Measurements from ENCODE around the gene PRUNE2. TPM values are rescaled to one million over a fixed set of nuclear protein-coding genes. Genes with fewer than 3 reads are reported as not detected.

Gene PRUNE2
- total and polyA plus RNA-seq, 2 experiments from 2014 or later: 0.46 to 4.1 TPM

DNA sequence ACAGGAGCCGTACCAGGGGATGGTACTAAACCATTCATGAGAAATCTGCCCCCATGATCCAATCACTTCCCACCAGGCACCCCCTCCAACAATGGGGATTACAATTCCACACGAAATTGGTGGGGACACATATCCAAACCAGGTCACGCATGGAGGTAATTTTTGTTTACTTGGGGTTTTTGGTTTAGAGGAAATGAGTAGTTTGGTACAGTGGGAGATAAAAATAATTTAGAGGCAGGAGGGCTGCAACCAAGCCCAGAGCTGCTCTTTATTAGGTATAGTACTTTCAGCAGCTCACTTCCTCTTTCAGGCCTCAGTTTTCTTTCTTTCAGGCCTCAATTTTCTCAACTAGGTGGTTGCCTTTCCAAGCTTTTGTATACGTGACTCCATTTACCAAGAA lies 23.2 kb downstream of the PRUNE2 start:
- no peak overlapping the region for H2AFZ ChIP-seq
- H3K79me2 ChIP-seq: no peaks in the 10 kb centered on the region
- H3K27ac ChIP-seq: no peak overlapping the region
- H3K27me3 ChIP-seq: no peaks in the 10 kb centered on the region
- H3K4me3 ChIP-seq: no peak overlapping the region
- H3K36me3 ChIP-seq (replicated peaks; ENCODE audit: insufficient read depth, low read depth): no peaks in the 10 kb centered on the region
- no peaks in the 10 kb centered on the region for H3K9me3 ChIP-seq (ENCODE audit: low read depth)
- WGBS (ENCODE audit: low lambda C conversion rate, missing lambda C conversion rate): 93% methylated on average over 4 of the region's 4 CpGs
- TF ChIP-seq, protein P1, sequence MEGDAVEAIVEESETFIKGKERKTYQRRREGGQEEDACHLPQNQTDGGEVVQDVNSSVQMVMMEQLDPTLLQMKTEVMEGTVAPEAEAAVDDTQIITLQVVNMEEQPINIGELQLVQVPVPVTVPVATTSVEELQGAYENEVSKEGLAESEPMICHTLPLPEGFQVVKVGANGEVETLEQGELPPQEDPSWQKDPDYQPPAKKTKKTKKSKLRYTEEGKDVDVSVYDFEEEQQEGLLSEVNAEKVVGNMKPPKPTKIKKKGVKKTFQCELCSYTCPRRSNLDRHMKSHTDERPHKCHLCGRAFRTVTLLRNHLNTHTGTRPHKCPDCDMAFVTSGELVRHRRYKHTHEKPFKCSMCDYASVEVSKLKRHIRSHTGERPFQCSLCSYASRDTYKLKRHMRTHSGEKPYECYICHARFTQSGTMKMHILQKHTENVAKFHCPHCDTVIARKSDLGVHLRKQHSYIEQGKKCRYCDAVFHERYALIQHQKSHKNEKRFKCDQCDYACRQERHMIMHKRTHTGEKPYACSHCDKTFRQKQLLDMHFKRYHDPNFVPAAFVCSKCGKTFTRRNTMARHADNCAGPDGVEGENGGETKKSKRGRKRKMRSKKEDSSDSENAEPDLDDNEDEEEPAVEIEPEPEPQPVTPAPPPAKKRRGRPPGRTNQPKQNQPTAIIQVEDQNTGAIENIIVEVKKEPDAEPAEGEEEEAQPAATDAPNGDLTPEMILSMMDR (IDR thresholded peaks at IDR 0.05; ENCODE audit: poor library complexity): no peak
- TF ChIP-seq EZH2 (IDR thresholded peaks at IDR 0.05; ENCODE audit: borderline replicate concordance) (no peak), EZH2phosphoT487 (IDR thresholded peaks at IDR 0.05; ENCODE audit: low read depth, severe bottlenecking, unreplicated experiment) (no peak)
- no peaks in the 10 kb centered on the region for H4K20me1 ChIP-seq (ENCODE audit: insufficient read depth, poor library complexity, severe bottlenecking)
- H3K9me2 ChIP-seq (replicated peaks; ENCODE audit: insufficient read depth): no peaks in the 10 kb centered on the region
- DNase-seq (ENCODE audit: low spot score): no peak
- H3K4me1 ChIP-seq (ENCODE audit: insufficient read depth): peaks cover under 1% of the 10 kb centered on the region
- H3K4me2 ChIP-seq: no peak overlapping the region

DNA sequence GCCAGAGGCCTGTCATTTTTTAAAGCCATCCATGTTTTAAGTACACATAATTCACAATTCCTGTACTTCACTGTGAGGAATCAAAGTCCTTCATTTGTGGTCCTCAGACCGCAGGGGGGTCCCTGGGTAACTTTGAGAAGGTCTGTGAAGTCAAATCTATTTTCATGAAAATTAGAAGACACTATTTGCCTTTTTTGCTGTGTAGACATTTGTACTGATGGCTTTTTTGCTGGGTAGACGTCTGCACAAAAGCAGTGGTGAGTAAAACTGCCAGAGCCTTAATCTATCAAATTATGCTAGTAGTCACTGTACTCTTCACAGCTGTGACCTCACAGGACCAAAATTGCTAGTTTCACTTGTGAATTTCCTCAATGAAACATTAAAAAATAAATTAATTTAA lies 25.7 kb downstream of the PRUNE2 start:
- no peaks in the 10 kb centered on the region for H4K20me1 ChIP-seq (ENCODE audit: insufficient read depth, poor library complexity, severe bottlenecking)
- H3K79me2 ChIP-seq: no peaks in the 10 kb centered on the region
- H3K9me3 ChIP-seq (ENCODE audit: low read depth): no peaks in the 10 kb centered on the region
- 84% methylated on average over 2 of the region's 2 CpGs for WGBS (ENCODE audit: low lambda C conversion rate, missing lambda C conversion rate)
- no peak for TF ChIP-seq EZH2 (IDR thresholded peaks at IDR 0.05; ENCODE audit: borderline replicate concordance)
- TF ChIP-seq, protein P1 (IDR thresholded peaks at IDR 0.05; ENCODE audit: poor library complexity): no peak
- no peak for DNase-seq (ENCODE audit: low spot score)
- no peak overlapping the region for H2AFZ ChIP-seq
- H3K9me2 ChIP-seq (replicated peaks; ENCODE audit: insufficient read depth): no peaks in the 10 kb centered on the region
- H3K4me1 ChIP-seq (ENCODE audit: insufficient read depth): no peaks in the 10 kb centered on the region
- no peak overlapping the region for H3K4me2 ChIP-seq
- no peaks in the 10 kb centered on the region for H3K27me3 ChIP-seq
- H3K4me3 ChIP-seq: no peak overlapping the region
- no peak overlapping the region for H3K27ac ChIP-seq
- no peaks in the 10 kb centered on the region for H3K36me3 ChIP-seq (replicated peaks; ENCODE audit: insufficient read depth, low read depth)

DNA sequence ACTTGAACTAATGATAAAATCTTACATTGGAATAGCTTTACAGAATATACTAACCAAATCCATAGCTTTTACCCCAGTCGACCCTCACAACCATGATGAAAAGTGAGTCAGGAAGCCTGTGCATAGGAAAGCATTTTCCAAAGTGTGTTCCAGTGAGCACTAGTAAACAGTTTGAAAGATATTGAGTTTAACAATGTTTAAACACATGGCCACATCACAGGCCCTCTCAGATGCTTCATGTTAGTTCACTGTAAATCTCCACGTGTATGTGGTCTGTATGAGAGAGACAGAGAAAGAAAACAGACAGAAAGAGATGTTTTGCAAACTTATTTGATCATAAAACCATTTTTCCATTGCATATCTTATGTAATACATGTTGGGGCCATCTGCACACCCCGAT lies 27.0 kb downstream of the PRUNE2 start:
- 60% methylated on average over 3 of the region's 3 CpGs for WGBS (ENCODE audit: low lambda C conversion rate, missing lambda C conversion rate)
- no peak for DNase-seq (ENCODE audit: low spot score)
- TF ChIP-seq EZH2 (IDR thresholded peaks at IDR 0.05; ENCODE audit: borderline replicate concordance) (no peak), EZH2phosphoT487 (IDR thresholded peaks at IDR 0.05; ENCODE audit: low read depth, severe bottlenecking, unreplicated experiment) (no peak)
- TF ChIP-seq, protein P1 (IDR thresholded peaks at IDR 0.05; ENCODE audit: poor library complexity): no peak
- no peaks in the 10 kb centered on the region for H3K9me2 ChIP-seq (replicated peaks; ENCODE audit: insufficient read depth)
- no peak overlapping the region for H2AFZ ChIP-seq
- no peaks in the 10 kb centered on the region for H3K36me3 ChIP-seq (replicated peaks; ENCODE audit: insufficient read depth, low read depth)
- H3K79me2 ChIP-seq: no peaks in the 10 kb centered on the region
- H3K27me3 ChIP-seq: peaks cover under 1% of the 10 kb centered on the region
- H3K4me2 ChIP-seq: no peak overlapping the region
- no peak overlapping the region for H3K4me3 ChIP-seq
- no peak overlapping the region for H3K27ac ChIP-seq
- no peaks in the 10 kb centered on the region for H3K4me1 ChIP-seq (ENCODE audit: insufficient read depth)
- H3K9me3 ChIP-seq (ENCODE audit: low read depth): no peaks in the 10 kb centered on the region
- H4K20me1 ChIP-seq (ENCODE audit: insufficient read depth, poor library complexity, severe bottlenecking): no peaks in the 10 kb centered on the region

DNA sequence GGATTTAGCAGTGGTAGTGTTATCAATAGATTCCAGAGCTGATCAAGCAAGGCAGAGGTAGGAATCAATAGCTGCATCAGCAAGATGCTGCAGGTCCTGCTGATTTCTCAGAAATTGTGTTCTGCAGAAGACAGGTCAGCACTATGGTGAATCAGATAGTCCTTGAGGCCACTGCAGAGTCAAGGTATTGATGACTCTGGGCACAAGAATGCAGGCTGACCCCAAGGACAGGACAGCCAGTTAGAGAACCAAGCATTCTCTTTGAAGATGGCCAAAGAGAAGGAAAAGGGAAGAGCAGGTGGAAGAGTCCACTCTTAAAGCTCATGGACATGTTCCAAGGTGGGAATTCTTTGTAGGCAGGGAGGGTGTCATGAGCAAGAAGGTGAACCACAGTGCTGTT lies 28.0 kb downstream of the PRUNE2 start:
- no peaks in the 10 kb centered on the region for H3K36me3 ChIP-seq (replicated peaks; ENCODE audit: insufficient read depth, low read depth)
- no peaks in the 10 kb centered on the region for H3K79me2 ChIP-seq
- TF ChIP-seq EZH2phosphoT487 (IDR thresholded peaks at IDR 0.05; ENCODE audit: low read depth, severe bottlenecking, unreplicated experiment) (no peak), EZH2 (IDR thresholded peaks at IDR 0.05; ENCODE audit: borderline replicate concordance) (no peak)
- TF ChIP-seq, protein P1 (IDR thresholded peaks at IDR 0.05; ENCODE audit: poor library complexity): no peak
- H3K9me3 ChIP-seq (ENCODE audit: low read depth): no peaks in the 10 kb centered on the region
- no peaks in the 10 kb centered on the region for H4K20me1 ChIP-seq (ENCODE audit: insufficient read depth, poor library complexity, severe bottlenecking)
- peaks cover 7% of the 10 kb centered on the region for H3K27me3 ChIP-seq
- H3K9me2 ChIP-seq (replicated peaks; ENCODE audit: insufficient read depth): no peaks in the 10 kb centered on the region
- no peak overlapping the region for H3K27ac ChIP-seq
- DNase-seq (ENCODE audit: low spot score): no peak
- no peaks in the 10 kb centered on the region for H3K4me1 ChIP-seq (ENCODE audit: insufficient read depth)
- no peak overlapping the region for H3K4me2 ChIP-seq
- H3K4me3 ChIP-seq: no peak overlapping the region
- H2AFZ ChIP-seq: no peak overlapping the region

Measured in hepatocyte (in vitro differentiated cells).